Osteocyte (in vitro differentiated cells): Measurements from ENCODE around the gene ZMIZ1. TPM values are rescaled to one million over a fixed set of nuclear protein-coding genes. Genes with fewer than 3 reads are reported as not detected.

ENCODE experiments used
- DNase-seq: peaks from one replicate; pipeline ENCODE4 v3.0.0; 2021; ENCODE audit warnings: mixed read lengths; ENCODE audit not compliant: unreplicated experiment; ENCODE audit errors: extremely low spot score
- H3K27ac Mint-ChIP-seq: one replicate; pipeline ENCODE4 v1.8.0; 2021; ENCODE audit warnings: mild to moderate bottlenecking, mixed read lengths; ENCODE audit not compliant: unreplicated experiment
- H3K27me3 Mint-ChIP-seq: one replicate; pipeline ENCODE4 v1.8.0; 2021; ENCODE audit warnings: mixed read lengths; ENCODE audit not compliant: unreplicated experiment
- H3K36me3 Mint-ChIP-seq: one replicate; pipeline ENCODE4 v1.8.0; 2021; ENCODE audit warnings: mixed read lengths; ENCODE audit not compliant: unreplicated experiment
- H3K4me1 Mint-ChIP-seq: one replicate; pipeline ENCODE4 v1.8.0; 2021; ENCODE audit warnings: mixed read lengths; ENCODE audit not compliant: unreplicated experiment
- H3K4me3 Mint-ChIP-seq: one replicate; pipeline ENCODE4 v1.8.0; 2021; ENCODE audit warnings: mild to moderate bottlenecking, moderate library complexity, mixed read lengths; ENCODE audit not compliant: unreplicated experiment
- H3K9me3 Mint-ChIP-seq: one replicate; pipeline ENCODE4 v1.8.0; 2021; ENCODE audit warnings: mixed read lengths; ENCODE audit not compliant: unreplicated experiment
- CTCF ChIP-seq: fragments of 200-600 bp; sonication (generic); IDR thresholded peaks from 2 replicates; pipeline ENCODE4 v1.5.0; 2021; ENCODE audit warnings: antibody characterized with exemption, mild to moderate bottlenecking, moderate library complexity
- total RNA-seq: library from RNA; stranded (reverse); gene quantifications from 2 replicates; pipeline ENCODE4 v1.2.1, GENCODE V29; 2021

Gene ZMIZ1
- total RNA-seq, 1 donor from 2014 or later = 90.5 TPM

GRCh38 chr10:79260811-79261740 is 192.3 kb downstream of the ZMIZ1 start:
- H3K27me3 Mint-ChIP-seq = no peaks in the 10 kb centered on the region
- no peaks in the 10 kb centered on the region for H3K9me3 Mint-ChIP-seq
- TF ChIP-seq CTCF = no peak
- H3K27ac Mint-ChIP-seq = no peak overlapping the region
- H3K4me3 Mint-ChIP-seq = no peak overlapping the region
- no peak for DNase-seq
- peaks cover 12% of the 10 kb centered on the region for H3K36me3 Mint-ChIP-seq
- peaks cover 34% of the 10 kb centered on the region for H3K4me1 Mint-ChIP-seq

GRCh38 chr10:79262131-79262530 is 193.4 kb downstream of the ZMIZ1 start:
- Mint-ChIP-seq H3K27me3 (no peaks in the 10 kb centered on the region), H3K36me3 (peaks cover 9% of the 10 kb centered on the region), H3K4me3 (no peak overlapping the region), H3K4me1 (peaks cover 44% of the 10 kb centered on the region), H3K27ac (no peak overlapping the region), H3K9me3 (no peaks in the 10 kb centered on the region)
- no peak for TF ChIP-seq CTCF
- DNase-seq = no peak

GRCh38 chr10:79262959-79263746 is 194.4 kb downstream of the ZMIZ1 start:
- TF ChIP-seq CTCF = no peak
- Mint-ChIP-seq H3K4me3 (no peak overlapping the region), H3K27ac (no peak overlapping the region), H3K27me3 (no peaks in the 10 kb centered on the region), H3K4me1 (peaks cover 53% of the 10 kb centered on the region), H3K36me3 (peaks cover 6% of the 10 kb centered on the region), H3K9me3 (no peaks in the 10 kb centered on the region)
- no peak for DNase-seq

GRCh38 chr10:79263939-79264338 is 195.2 kb downstream of the ZMIZ1 start:
- TF ChIP-seq CTCF = no peak
- no peak for DNase-seq
- Mint-ChIP-seq H3K9me3 (no peaks in the 10 kb centered on the region), H3K36me3 (peaks cover 8% of the 10 kb centered on the region), H3K27ac (peak overlapping the region; percentile 41), H3K4me3 (no peak overlapping the region), H3K4me1 (peaks cover 59% of the 10 kb centered on the region), H3K27me3 (no peaks in the 10 kb centered on the region)

- Mint-ChIP-seq H3K36me3 (peaks cover 12% of the 10 kb centered on the region), H3K4me3 (no peak overlapping the region), H3K9me3 (no peaks in the 10 kb centered on the region), H3K27ac (peak overlapping the region; percentile 93), H3K27me3 (no peaks in the 10 kb centered on the region), H3K4me1 (peaks cover 64% of the 10 kb centered on the region)
- DNase-seq = no peak
- TF ChIP-seq CTCF = no peak
Measured at GRCh38 chr10:79264942-79265341, 196.2 kb downstream of the ZMIZ1 start.
